Prostate gland (tissue), 2 donors: ENCODE results near the gene DMD. TPM values are rescaled to one million over a fixed set of nuclear protein-coding genes. Genes with fewer than 3 reads are reported as not detected.

ENCODE experiments used
- DNase-seq: peaks from one replicate; pipeline ENCODE4 v3.0.0-alpha.2; 2019; ENCODE audit warnings: low spot score
- H3K27ac ChIP-seq, 2 donors: fragments of 200-600 bp; sonication (generic); 2 replicates each; pipeline ENCODE4 v1.5.1; 2017 to 2019
- H3K27me3 ChIP-seq: fragments of 200-600 bp; sonication (generic); replicated peaks from 2 replicates; pipeline ENCODE4 v1.5.1; 2019; ENCODE audit not compliant: insufficient read depth
- H3K36me3 ChIP-seq, 2 donors: fragments of 200-600 bp; sonication (generic); 1 replicate in 1 of 2; 2 replicates in 1 of 2; pipeline versions ENCODE4 v1.5.1 to v1.8.1; 2017 to 2019
- H3K4me1 ChIP-seq: fragments of 200-600 bp; sonication (generic); replicated peaks from 2 replicates; pipeline ENCODE4 v1.5.1; 2019
- H3K4me3 ChIP-seq, 2 donors: fragments of 200-600 bp; sonication (generic); 2 replicates each; pipeline ENCODE4 v1.5.1; 2017 to 2019
- H3K9me3 ChIP-seq: fragments of 200-600 bp; sonication (generic); 2 replicates; pipeline ENCODE4 v1.5.1; 2017
- CTCF ChIP-seq, 4 experiments: fragments of 200-600 bp in 2 of 4; fragments of 450-650 bp in 2 of 4; sonication (generic) in 2 of 4; IDR thresholded peaks; 1 replicate in 3 of 4; 2 replicates in 1 of 4; pipeline ENCODE4 v1.5.1; 2016 to 2019; ENCODE audit warnings: antibody characterized with exemption in 4 of 4, mild to moderate bottlenecking in 2 of 4, moderate library complexity in 2 of 4
- POLR2A ChIP-seq: fragments of 450-650 bp; IDR thresholded peaks from one replicate; pipeline ENCODE4 v1.6.1; 2016; ENCODE audit warnings: antibody characterized with exemption, mild to moderate bottlenecking
- POLR2AphosphoS5 ChIP-seq: sonication (generic); formaldehyde crosslinking; IDR thresholded peaks from one replicate; pipeline ENCODE4 v1.6.1; 2017; ENCODE audit warnings: antibody characterized with exemption
- WGBS: methylation state at CpG from one replicate; pipeline ENCODE4 v1.1.5; 2018; 5-methylcytosine and 5-hydroxymethylcytosine counted together
- intact Hi-C: fragments of 100-400 bp; cut with DNase I; formaldehyde crosslinking; loops from one replicate; pipeline ENCODE4 v1.14.2; 2022
- total RNA-seq, 2 donors: library from RNA; depleted of rRNA; stranded (reverse); fragments of >200 nt; gene quantifications; one replicate each; pipeline ENCODE4 v1.1.0, GENCODE V29; 2016

DMD gene
- total RNA-seq, 2 donors from 2014 or later, result 17.6 to 34.8 TPM

- Histone ChIP-seq H3K27me3 (no peaks in the 10 kb centered on the region), H3K36me3 (no peaks in the 10 kb centered on the region), H3K4me3 (no peak overlapping the region), H3K4me1 (no peaks in the 10 kb centered on the region), H3K9me3 (no peaks in the 10 kb centered on the region), H3K27ac (no peak overlapping the region)
- intact Hi-C loops, result no loop called here
- no peak for DNase-seq
- TF ChIP-seq POLR2AphosphoS5, result no peak
- TF ChIP-seq POLR2A, result no peak
- no peak for TF ChIP-seq CTCF (IDR thresholded peaks at IDR 0.05)
- WGBS, result 95% methylated on average over 4 of the region's 4 CpGs
Measured at GRCh38 chrX:32598707-32599106, 612.6 kb downstream of the DMD start.

DNA sequence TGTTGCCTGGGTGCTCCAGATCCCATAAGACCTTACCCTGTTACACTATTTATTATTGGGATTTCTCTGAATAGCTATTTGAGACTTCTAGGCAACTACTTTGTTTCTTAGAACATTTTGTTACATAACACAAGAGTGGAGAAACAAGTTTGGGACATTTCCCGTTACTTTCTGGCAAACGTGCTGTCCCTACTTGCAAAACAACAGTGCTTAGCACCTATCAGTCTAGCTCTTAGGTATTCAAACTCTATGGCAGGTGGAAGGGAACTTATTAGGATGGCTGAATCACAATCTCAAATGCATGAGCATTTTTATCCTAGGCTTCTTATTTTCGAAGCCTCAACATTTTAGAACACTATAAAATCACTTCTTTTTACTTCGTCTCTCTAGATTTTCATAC is 613.6 kb downstream of the DMD start:
- no peak for DNase-seq
- Histone ChIP-seq H3K4me3 (no peak overlapping the region), H3K27me3 (no peaks in the 10 kb centered on the region), H3K36me3 (no peaks in the 10 kb centered on the region), H3K27ac (no peak overlapping the region), H3K9me3 (no peaks in the 10 kb centered on the region), H3K4me1 (no peaks in the 10 kb centered on the region)
- 79% methylated on average over 4 of the region's 4 CpGs for WGBS
- intact Hi-C loops, result no loop called here
- TF ChIP-seq POLR2A, result no peak
- no peak for TF ChIP-seq POLR2AphosphoS5
- no peak for TF ChIP-seq CTCF (IDR thresholded peaks at IDR 0.05)

DNA sequence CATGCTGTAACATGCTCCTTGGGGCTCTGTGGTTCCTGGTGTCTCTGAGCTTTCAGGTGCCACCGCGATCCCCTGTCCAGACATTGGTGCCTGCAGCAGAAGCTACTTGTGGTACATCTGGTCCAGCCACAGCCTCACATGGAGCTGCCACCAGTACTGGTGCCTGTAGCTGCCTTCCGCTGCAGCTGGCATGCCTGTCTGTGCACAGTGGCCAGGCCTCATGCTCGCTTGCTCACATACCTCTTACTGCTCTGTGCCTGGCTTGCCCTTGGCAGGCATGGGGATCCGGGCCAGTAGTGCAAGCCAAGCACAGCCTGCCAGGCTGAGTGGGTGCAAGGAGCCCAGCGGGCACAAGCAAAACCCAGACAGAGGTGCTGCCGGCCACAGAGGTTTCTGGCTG is 618.6 kb downstream of the DMD start:
- 96% methylated on average over 5 of the region's 7 CpGs for WGBS
- no peak overlapping the region for H3K4me3 ChIP-seq
- no peak for TF ChIP-seq POLR2A
- no peak for TF ChIP-seq POLR2AphosphoS5
- TF ChIP-seq CTCF (IDR thresholded peaks at IDR 0.05), result no peak
- DNase-seq, result no peak
- no peaks in the 10 kb centered on the region for H3K27me3 ChIP-seq
- H3K36me3 ChIP-seq, result no peaks in the 10 kb centered on the region
- intact Hi-C loops, result no loop called here
- H3K4me1 ChIP-seq, result no peaks in the 10 kb centered on the region
- H3K27ac ChIP-seq, result no peak overlapping the region
- no peaks in the 10 kb centered on the region for H3K9me3 ChIP-seq

DNA sequence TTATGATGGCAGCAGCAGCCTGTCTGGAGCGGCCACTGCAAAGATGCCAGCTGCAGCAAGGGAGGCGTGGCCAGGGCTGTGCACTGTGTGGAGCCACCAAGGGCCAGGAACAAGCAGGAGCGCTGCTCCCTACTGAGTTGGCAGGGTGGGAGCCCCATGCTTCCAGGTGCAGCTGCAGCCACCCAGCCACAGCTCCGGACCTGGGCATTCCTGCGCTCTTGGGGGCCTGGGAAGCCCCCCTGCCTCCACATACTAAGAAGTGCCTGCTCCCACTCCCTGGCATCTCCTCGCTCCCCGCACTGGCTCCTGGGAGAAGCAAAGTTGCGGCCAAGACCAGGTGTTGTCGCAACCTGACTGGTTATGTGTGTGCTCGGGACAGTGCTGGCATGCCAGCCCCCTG is 619.8 kb downstream of the DMD start:
- no peak for DNase-seq
- no peaks in the 10 kb centered on the region for H3K27me3 ChIP-seq
- no peaks in the 10 kb centered on the region for H3K4me1 ChIP-seq
- intact Hi-C loops, result no loop called here
- no peak overlapping the region for H3K4me3 ChIP-seq
- H3K27ac ChIP-seq, result no peak overlapping the region
- TF ChIP-seq POLR2A (no peak), CTCF (IDR thresholded peaks at IDR 0.05) (no peak), POLR2AphosphoS5 (no peak)
- 86% methylated on average over 1 of the region's 10 CpGs for WGBS
- no peaks in the 10 kb centered on the region for H3K36me3 ChIP-seq
- no peaks in the 10 kb centered on the region for H3K9me3 ChIP-seq

GRCh38 chrX:32582729-32583128 is 628.6 kb downstream of the DMD start:
- WGBS, result 75% methylated on average over 3 of the region's 3 CpGs

More at GRCh38 chrX:32582729-32583128, 628.6 kb downstream of the DMD start:
- H3K27ac ChIP-seq, result no peak overlapping the region
- intact Hi-C loops, result no loop called here
- H3K27me3 ChIP-seq, result no peaks in the 10 kb centered on the region
- no peaks in the 10 kb centered on the region for H3K36me3 ChIP-seq
- TF ChIP-seq POLR2A (no peak), CTCF (IDR thresholded peaks at IDR 0.05) (no peak), POLR2AphosphoS5 (no peak)
- H3K9me3 ChIP-seq, result no peaks in the 10 kb centered on the region
- H3K4me3 ChIP-seq, result no peak overlapping the region
- H3K4me1 ChIP-seq, result no peaks in the 10 kb centered on the region
- DNase-seq, result no peak
